NCI-H2107 treated with DMSO at 0.1 percent for 48 hours (cell line): ENCODE measurements around the gene CYB561D1.
A peak's percentile ranks its signal among the peaks of the same experiment; 100 is the strongest.

Experiments used
- DNase-seq: peaks from one replicate; lab custom pipeline; 2025; ENCODE audit not compliant: unreplicated experiment; lab: John Stamatoyannopoulos, UW

The CYB561D1 gene

GRCh38 chr1:109499661-109500536 is 6.0 kb downstream of the CYB561D1 start:
- no peak for DNase-seq

GRCh38 chr1:109500941-109501381 is 7.1 kb downstream of the CYB561D1 start:
- DNase-seq: no peak

DNA sequence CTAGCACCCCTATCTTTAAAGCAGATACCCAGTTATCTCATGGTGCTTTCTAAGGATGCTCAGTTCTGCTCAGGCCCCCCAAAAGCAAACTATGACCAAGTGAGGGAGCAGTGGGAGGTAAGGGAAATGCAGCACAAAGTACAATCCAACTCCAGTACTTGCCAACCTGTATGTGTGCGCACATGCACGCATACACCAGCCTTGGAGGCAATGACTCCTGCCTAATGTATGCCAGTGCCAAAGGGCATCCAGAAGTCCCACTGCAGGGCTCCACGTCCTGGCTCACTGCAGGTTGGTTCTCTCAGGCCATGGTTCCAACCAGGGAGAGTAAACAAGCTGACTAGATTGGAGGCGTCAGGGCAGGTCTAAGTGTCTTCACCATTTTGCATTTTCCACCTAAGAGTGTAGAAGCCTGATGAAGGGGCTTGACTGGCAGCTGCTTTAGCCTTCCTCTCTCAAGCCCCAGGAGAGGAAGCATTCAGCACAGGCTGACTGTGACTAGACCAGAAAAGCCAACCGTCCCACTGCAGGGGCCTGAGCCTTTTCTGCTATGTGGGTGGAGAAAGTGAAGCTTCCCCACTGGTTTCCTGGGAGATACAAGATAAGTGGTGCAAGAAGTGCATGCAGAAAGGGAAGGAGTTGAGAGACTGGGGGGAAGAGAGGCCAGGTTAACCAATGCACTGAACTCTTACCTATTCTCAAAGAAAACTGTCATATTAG is 7.9 kb downstream of the CYB561D1 start:
- no peak for DNase-seq

- no peak for DNase-seq
Observed at GRCh38 chr1:109502364-109502851, 8.5 kb downstream of the CYB561D1 start.

DNA sequence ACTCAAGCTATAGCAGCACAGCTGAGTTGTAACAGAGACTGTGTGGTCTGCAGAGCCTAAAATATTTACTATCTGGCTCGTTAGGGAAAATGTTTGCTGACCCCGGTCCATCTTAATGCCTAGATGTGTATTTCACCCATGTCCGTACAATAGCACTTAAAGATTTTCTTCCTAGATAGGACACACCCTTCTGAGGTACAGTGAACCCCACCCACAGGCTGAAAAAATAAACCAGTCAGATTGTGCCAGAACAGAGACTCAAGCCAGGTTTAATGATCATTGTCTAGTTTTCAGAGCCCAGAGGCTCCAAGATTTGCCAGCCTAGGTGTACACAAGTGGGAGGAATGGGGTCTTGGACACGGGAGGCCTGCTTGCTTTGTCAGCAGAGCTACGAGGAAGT is 10.0 kb downstream of the CYB561D1 start:
- no peak for DNase-seq

GRCh38 chr1:109504974-109505373 is 11.1 kb downstream of the CYB561D1 start:
- DNase-seq: no peak

- DNase-seq: no peak
Observed at GRCh38 chr1:109508001-109508872, 14.3 kb downstream of the CYB561D1 start.

- DNase-seq: no peak
Observed at GRCh38 chr1:109508873-109509175, 14.9 kb downstream of the CYB561D1 start.

DNA sequence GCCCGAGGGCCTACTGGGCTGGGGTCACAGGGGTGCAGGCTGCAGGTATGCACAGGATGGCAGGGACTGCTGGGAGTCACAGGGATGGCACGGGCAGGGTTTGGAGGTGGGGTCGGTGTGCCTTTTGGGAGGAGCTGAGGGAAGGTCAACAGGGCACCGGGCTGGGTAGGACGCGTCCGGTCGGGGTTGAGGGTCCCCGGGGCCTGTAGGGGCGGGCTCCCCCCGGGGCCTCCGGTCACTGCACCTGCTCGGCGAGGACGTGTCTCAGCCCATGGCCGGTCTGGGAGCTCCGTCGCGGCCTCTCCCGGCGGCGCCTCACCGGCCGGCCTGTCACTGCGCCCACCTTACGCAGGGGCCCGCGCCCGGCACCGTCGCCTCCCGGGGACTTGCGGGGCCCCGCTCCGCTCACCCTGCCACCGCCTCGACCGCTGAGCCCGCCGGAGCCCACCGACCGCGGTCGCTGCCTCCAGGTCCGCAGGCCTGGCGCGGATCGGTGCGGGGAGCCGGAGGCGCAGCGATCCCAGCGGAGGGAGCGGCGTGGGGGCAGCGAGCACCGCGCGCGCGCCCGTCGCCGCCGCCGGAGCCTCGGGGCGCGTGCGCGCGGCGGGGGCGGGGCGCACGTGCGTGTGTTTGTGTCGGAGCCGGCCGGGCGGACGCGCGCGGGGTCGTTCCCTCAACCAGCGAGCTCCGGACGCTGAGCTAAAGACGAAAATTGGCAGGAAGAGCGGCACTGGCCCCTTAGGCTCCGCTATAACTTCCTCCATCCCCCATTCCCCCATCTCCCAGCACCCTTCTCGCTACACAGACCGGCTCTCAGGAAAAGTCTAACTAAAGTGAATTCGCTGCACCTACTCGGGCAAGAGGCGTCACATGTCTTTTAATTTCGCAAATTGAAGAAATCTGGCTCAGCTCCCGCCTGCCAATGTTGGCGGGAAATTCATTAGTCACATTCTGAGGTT is 15.6 kb downstream of the CYB561D1 start, which contains the start of gene AMIGO1:
AMIGO1 (minus strand) TSS at position 552 of the 959 bp plus-strand sequence. CDS start 815 bp downstream, outside the sequence.
- DNase-seq: no peak

DNA sequence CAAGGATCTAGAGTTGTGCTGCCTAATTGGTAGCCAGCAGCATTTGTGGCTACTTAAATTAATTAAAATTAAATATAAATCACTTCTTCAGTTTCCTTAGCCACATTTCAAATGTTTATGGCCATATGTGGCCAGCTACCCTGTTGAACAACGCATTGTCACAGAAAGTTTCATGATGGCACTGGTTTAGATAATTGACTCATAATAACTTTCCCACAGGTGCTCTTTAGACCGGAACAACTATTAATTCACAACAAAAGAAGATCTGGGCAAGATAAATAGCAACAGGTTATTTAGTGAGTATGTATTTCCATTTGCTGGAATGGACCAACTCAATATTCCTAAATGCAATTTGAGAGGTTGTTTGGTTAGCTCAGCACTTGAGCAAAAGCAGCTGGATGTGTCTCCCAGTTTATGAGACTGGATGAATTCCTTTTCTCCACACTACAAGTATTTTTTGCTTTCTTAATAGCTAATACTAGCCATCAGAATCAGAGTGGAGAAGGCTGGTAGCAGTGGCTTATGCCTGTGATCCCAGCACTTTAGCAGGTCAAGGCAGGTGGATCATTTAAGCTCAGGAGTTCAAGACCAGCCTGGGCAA is 19.3 kb downstream of the CYB561D1 start:
- peak; percentile 16 for DNase-seq

GRCh38 chr1:109514846-109515245 is 21.0 kb downstream of the CYB561D1 start:
- no peak for DNase-seq

GRCh38 chr1:109516872-109517271 is 23.0 kb downstream of the CYB561D1 start:
- DNase-seq: no peak

DNA sequence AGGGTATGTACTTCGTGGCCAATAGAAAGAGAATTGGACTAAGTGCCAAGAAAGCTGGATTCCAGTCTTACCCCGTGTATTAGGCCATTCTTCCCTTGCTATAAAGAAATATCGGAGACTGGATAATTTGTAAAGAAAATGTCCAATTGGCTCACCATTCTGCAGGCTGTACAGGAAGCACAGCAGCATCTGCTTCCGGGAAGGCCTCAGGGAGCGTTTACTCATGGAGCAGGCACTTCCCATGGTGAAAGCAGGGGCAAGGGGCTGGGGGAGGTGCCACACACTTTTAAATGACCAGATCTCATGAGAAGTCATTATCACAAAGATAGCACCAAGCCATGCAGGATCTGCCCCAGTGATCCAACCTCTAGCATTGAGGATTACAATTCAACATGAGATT is 23.4 kb downstream of the CYB561D1 start:
- DNase-seq: no peak

DNA sequence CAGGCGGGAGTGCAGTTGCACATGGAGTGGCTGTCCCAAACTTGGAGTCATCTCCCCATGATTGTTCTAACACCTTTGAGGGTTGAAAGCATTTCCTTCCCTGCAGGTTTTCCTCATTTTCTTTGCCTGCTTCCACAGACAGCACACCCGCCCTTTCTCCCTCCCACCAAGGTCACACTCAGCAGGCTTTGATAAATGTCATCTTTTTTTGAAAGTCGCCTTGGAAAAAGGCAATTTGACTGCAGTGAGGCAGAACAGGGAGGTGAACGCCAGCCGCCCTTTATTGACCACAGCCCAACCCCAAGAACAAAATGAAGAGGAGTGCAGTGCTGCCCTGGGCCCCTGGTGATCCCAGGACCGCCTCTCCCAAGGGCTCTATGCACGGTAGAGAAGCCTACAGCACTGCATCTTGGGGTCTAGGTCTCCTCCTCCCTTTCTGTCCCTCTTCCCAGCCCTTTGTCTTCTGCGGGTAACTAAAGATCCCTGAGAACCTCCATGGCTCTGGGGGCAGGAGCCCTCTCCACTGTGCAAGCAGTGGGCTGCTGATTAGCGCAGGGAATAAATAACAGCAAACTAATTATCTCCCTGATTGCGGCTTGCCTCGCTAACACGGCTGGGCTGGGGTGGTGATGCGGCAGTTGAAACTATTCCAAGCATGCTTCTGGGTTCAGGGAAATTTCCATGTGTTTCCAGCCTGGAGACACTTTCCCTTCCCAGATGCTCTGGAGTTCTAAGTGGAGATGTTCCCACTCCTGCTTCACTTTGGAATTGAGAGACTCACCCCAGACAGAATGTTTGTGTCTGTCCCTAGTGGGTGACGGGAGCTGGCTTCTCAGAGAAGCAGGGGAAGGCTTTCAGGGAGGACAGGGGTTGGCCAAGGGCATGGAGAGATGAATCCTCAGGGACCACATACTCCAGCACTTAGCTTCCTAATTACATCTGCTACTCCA is 27.4 kb downstream of the CYB561D1 start:
- DNase-seq: no peak

- no peak for DNase-seq
Observed at GRCh38 chr1:109522026-109522425, 28.1 kb downstream of the CYB561D1 start.

- no peak for DNase-seq
Observed at GRCh38 chr1:109523706-109524105, 29.8 kb downstream of the CYB561D1 start.

- no peak for DNase-seq
Observed at GRCh38 chr1:109527098-109527811, 33.4 kb downstream of the CYB561D1 start.
